ENCODE results near the gene ZBTB9.

Gene ZBTB9

GRCh38 chr6:33433001-33433543 lies 21.3 kb upstream of the ZBTB9 start:
- DNase-seq (ENCODE audit: low read depth in 2 of 2), result no peak

- no peak for DNase-seq (ENCODE audit: low read depth in 2 of 2)
Measured at GRCh38 chr6:33433544-33434191, 20.7 kb upstream of the ZBTB9 start.

- DNase-seq (ENCODE audit: low read depth in 2 of 2), result no peak
Measured at GRCh38 chr6:33434961-33435360, 19.4 kb upstream of the ZBTB9 start.

- DNase-seq (ENCODE audit: low read depth in 2 of 2), result no peak
Measured at GRCh38 chr6:33437666-33438065, 16.7 kb upstream of the ZBTB9 start.

GRCh38 chr6:33438978-33439594 lies 15.3 kb upstream of the ZBTB9 start:
- DNase-seq (ENCODE audit: low read depth in 2 of 2), result no peak

GRCh38 chr6:33439956-33440648 lies 14.3 kb upstream of the ZBTB9 start:
- no peak for DNase-seq (ENCODE audit: low read depth in 2 of 2)

GRCh38 chr6:33440649-33441309 lies 13.6 kb upstream of the ZBTB9 start:
- DNase-seq (ENCODE audit: low read depth in 2 of 2), result no peak

- DNase-seq (ENCODE audit: low read depth in 2 of 2), result no peak
Measured at GRCh38 chr6:33441457-33441856, 12.9 kb upstream of the ZBTB9 start.

GRCh38 chr6:33442283-33442682 lies 12.1 kb upstream of the ZBTB9 start:
- DNase-seq (ENCODE audit: low read depth in 2 of 2), result no peak

GRCh38 chr6:33443025-33443424 lies 11.4 kb upstream of the ZBTB9 start:
- no peak for DNase-seq (ENCODE audit: low read depth in 2 of 2)

GRCh38 chr6:33443619-33444504 lies 10.5 kb upstream of the ZBTB9 start:
- DNase-seq (ENCODE audit: low read depth in 2 of 2), result no peak

- no peak for DNase-seq (ENCODE audit: low read depth in 2 of 2)
Measured at GRCh38 chr6:33445119-33445603, 9.2 kb upstream of the ZBTB9 start.

GRCh38 chr6:33446356-33446755 lies 8.0 kb upstream of the ZBTB9 start:
- no peak for DNase-seq (ENCODE audit: low read depth in 2 of 2)

- DNase-seq (ENCODE audit: low read depth in 2 of 2), result no peak
Measured at GRCh38 chr6:33450434-33450833, 3.9 kb upstream of the ZBTB9 start.

GRCh38 chr6:33451606-33452005 lies 2.8 kb upstream of the ZBTB9 start:
- DNase-seq (ENCODE audit: low read depth in 2 of 2), result no peak

GRCh38 chr6:33452496-33452895 lies 1.9 kb upstream of the ZBTB9 start:
- no peak for DNase-seq (ENCODE audit: low read depth in 2 of 2)

GRCh38 chr6:33453393-33454008 lies 875 bp upstream of the ZBTB9 start:
- DNase-seq (ENCODE audit: low read depth in 2 of 2), result no peak

- DNase-seq (ENCODE audit: low read depth in 2 of 2), result no peak
Measured at GRCh38 chr6:33455051-33455450, 675 bp downstream of the ZBTB9 start.

- no peak for DNase-seq (ENCODE audit: low read depth in 2 of 2)
Measured at GRCh38 chr6:33456156-33456555, 1.8 kb downstream of the ZBTB9 start.

GRCh38 chr6:33458676-33459075 lies 4.3 kb downstream of the ZBTB9 start:
- no peak for DNase-seq (ENCODE audit: low read depth in 2 of 2)

- no peak for DNase-seq (ENCODE audit: low read depth in 2 of 2)
Measured at GRCh38 chr6:33459226-33459625, 4.8 kb downstream of the ZBTB9 start.

Measured in stimulated activated CD8-positive, alpha-beta memory T cell treated with anti-CD3 and anti-CD28 coated beads, Interleukin-7, amount 100 ng/mL, for 1 hour (primary cell).